ENCODE data around the gene ERC1. TPM values are rescaled to one million over a fixed set of nuclear protein-coding genes. Genes with fewer than 3 reads are reported as not detected.
"Not testable (repeated sequence)": the region's sequence is repeated elsewhere in the genome, so short reads cannot be mapped to it uniquely, and the experiment has no call there.

The ERC1 gene
- total RNA-seq, 1 donor from 2014 or later: 43.0 TPM

DNA sequence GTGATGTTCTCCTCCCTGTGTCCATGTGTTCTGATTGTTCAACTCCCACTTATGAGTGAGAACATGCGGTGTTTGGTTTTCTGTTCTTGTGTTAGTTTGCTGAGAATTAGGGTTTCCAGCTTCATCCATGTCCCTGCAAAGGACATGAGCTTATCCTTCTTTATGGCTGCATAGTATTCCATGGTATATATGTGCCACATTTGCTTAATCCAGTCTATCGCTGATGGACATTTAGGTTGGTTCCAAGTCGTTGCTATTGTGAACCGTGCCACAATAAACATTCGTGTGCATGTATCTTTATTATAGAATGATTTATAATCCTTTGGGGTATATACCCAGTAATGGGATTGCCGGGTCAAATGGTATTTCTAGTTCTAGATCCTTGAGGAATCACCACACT lies 264.1 kb downstream of the ERC1 start:
- intact Hi-C loops (cut with micrococcal nuclease); ATAC-seq; DNase-seq: not testable (repeated sequence)

DNA sequence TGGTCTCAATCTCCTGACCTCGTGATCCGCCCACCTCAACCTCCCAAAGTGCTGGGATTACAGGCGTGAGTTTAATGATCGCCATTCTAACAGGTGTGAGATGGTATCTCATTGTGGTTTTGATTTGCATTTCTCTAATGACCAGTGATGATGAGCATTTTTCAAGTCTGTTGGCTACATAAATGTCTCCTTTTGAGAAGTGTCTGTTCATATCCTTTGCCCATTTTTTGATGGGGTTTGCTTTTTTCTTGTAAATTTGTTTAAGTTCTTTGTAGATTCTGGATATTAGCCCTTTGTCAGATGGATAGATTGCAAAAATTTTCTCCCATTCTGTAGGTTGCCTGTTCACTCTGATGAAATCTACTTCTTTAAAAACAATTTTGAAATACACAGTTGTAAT lies 264.8 kb downstream of the ERC1 start:
- intact Hi-C loops (cut with micrococcal nuclease); DNase-seq; ATAC-seq: not testable (repeated sequence)

DNA sequence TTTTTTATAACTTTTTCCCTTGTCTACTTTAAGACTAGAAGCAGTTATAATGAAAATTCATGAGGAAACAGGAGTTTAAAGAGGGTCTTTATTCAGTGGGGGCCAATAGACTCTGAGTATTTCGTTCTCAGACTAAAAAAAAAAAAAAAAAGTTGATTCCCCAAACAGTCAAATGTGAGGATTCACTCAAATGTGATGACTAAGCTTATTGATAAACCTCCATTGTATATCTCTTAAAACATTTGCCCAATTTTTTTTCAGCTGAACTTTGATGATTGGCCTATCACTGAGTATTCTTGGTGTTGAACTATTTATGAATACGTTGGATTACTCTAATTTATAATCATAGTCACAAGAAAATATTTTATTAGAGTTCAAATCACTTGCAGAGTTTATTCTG lies 265.3 kb downstream of the ERC1 start:
- intact Hi-C loops (cut with micrococcal nuclease): no loop called here
- ATAC-seq (no peak), DNase-seq (no peak)

DNA sequence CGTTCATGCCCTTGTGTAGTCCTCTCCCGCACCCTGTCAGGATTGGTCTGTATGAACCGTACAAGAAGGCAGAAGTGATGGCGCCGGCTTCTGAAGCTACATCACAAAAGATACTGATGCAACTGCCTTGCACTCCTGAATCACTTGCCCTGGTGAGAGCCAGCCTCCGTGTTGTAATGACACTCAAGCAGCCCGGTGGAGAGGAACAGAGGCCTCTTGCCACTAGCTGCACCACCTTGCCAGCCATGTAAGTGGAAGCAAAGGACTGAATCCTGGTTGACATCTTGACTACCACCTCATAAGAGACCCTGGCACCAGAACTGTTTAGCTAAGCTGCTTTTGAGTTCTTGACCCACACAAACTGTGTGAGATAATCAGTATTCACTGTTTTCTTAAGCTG lies 266.0 kb downstream of the ERC1 start:
- intact Hi-C loops (cut with micrococcal nuclease): no loop called here
- ATAC-seq (no peak), DNase-seq (no peak)

DNA sequence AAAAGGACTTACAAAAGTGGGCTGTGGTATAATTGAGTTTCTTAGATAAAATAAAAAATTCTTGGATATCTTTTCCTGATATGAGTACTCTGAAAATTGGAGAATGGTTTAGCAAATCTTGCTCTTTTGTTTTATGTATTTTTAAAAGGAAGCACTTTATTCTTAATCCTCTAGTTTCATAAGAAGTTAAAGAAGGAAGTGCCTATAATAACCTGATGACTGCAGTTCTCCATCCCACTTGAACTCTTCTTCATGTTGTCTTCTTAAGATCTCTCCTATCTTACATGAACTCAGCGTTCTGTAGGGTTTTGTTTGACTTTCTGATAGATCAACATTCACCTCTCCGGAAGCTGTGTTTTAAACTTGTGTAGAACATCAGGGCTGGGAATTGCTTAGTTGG lies 271.0 kb downstream of the ERC1 start:
- DNase-seq (no peak), ATAC-seq (no peak)
- intact Hi-C loops (cut with micrococcal nuclease): no loop called here

DNA sequence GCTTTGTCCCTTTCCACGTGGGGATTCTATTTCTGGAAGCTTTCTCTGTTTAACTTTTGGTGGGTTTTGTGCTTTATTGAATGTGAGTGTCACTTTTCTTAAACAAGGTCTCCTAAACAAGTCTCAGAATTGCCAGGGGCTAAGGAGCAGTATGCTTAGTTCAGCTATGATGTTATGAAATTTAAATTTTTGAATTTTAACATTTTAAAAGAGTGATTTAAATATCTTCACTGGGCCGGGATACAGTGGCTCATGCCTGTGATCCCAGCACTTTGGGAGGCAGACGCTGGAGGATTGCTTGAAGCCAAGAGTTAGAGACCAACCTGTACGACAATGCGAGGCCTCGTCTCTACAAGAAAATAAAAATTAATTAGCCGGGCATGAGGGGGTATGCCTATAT lies 276.2 kb downstream of the ERC1 start:
- intact Hi-C loops (cut with micrococcal nuclease): no loop called here
- no peak for DNase-seq
- ATAC-seq: no peak

DNA sequence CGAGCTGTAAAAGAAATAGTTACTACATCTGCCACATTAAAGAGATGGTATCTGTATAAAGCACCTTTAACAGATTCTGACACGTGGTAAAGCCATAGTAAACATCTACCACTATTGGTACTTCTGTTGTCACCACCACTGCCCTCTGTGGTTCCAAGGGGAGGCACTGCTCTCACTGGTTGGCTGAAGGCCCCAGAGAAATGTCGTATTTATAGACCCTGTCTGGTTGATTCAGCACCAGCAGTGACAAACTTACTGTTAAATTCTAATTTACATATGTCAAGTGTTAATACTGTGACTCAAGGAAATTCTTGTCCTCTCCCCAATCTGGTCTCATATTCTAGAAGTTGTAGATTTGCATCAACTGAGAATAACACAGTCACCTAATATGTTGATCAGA lies 281.1 kb downstream of the ERC1 start:
- DNase-seq (no peak), ATAC-seq (peak; percentile 32)
- intact Hi-C loops (cut with micrococcal nuclease): no loop called here

DNA sequence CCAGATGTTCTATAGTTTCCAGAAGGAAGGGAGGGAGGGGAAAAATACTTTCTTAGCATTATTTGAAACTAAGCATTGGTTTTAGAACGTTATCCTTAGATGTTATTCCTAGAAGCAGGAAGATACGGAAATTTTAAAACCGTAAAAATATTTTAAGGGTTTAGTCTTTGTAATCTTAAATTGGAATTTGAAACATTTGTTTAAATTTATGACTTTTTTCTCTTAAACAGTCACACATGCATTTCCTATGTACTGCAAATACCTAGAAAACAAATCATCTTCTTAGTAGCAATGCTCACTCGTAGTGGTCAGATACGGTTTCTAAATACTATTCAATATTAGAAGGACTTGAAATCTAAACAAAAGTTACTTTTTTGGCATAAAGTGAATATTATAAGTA lies 282.0 kb downstream of the ERC1 start:
- intact Hi-C loops (cut with micrococcal nuclease): no loop called here
- ATAC-seq: no peak
- no peak for DNase-seq

DNA sequence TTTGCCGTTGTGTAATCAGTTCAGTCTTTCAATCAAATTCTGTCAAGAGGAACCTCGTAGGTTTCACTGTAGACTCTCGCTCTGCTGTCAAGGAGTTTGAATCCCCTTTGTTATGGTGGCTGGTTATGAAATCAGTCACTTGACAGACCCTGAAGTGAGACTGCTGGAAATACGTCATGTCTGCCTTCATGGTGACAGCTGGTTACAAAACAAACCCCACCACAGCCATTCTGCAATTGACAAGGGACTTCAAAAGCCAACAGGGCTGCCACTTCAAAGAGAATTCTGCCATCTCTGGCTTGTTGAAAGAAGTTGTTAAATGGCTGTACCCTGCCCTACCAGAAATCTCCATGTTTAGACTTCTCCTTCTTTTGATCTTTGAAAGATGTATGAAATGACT lies 286.9 kb downstream of the ERC1 start:
- ATAC-seq (no peak), DNase-seq (no peak)
- intact Hi-C loops (cut with micrococcal nuclease): no loop called here

DNA sequence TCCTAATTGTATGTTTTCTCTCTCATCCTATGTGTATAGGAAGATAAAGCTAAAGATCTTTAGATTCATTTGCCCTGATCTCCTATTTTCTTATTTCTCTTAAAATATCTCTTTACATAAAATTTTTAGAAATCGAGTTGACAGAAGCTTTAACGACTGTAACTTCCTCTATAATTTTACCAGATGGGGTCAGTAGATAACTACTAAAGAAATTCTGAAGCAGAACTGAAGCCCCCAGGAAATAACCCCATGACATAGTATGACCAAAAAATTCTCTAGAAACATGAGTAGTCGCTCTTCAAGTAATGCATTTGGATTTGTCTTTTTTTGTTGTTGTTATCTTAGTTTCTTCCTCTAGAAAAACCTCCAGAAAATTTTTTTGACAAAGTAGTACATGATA lies 288.0 kb downstream of the ERC1 start:
- DNase-seq: no peak
- intact Hi-C loops (cut with micrococcal nuclease): no loop called here
- ATAC-seq: no peak

DNA sequence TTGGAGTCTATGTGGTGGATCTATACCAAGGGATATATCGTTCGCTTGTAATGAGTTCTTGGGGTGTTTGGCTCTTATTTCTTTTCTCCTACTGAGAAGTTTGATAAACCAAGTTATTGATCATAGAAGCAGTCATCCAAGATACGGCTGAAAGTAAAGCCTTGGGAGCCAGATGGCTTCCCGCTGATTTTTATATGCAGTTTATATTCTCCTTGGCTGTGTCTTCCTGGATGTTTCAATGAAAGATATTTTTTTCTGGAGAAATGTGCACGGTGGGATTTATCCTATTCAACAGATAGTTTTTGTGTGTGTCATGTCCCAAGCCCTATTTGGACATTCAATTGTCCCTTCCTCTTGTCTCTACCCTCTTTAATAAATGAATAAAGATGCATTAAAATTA lies 289.0 kb downstream of the ERC1 start:
- ATAC-seq: no peak
- intact Hi-C loops (cut with micrococcal nuclease): no loop called here
- no peak for DNase-seq

DNA sequence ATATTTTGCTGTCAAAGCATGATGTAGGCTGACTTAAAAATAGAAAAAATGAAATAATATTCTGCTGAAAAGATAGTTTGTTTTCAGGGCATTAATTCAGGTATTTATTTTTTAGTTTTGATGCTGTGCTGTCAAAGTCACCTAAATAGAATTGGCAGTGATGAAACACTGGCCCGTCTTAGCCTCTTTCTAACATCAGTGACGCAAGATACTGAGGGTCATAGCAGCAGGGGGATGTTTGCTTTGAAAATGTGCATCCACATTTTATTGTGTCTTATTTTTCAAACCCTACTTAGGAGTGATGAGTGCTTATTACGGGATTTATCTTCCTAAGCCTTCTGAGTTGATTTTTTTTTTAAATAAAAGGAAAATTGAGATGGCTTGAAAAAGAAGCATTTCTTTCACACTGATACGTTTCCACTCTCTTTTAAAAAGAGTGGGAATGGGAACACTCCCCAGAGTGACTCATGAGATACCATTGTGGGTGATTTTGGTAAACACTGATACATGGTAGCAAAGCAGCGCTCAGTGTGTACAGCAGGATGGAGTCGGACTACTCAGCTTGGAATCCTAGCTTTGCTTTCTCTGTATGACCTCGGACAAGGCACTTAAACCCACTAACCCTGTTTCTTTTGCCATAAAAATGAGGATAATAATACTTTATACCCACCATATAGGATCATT lies 290.8 kb downstream of the ERC1 start:
- intact Hi-C loops (cut with micrococcal nuclease): no loop called here
- ATAC-seq (peak; percentile 79), DNase-seq (no peak)

DNA sequence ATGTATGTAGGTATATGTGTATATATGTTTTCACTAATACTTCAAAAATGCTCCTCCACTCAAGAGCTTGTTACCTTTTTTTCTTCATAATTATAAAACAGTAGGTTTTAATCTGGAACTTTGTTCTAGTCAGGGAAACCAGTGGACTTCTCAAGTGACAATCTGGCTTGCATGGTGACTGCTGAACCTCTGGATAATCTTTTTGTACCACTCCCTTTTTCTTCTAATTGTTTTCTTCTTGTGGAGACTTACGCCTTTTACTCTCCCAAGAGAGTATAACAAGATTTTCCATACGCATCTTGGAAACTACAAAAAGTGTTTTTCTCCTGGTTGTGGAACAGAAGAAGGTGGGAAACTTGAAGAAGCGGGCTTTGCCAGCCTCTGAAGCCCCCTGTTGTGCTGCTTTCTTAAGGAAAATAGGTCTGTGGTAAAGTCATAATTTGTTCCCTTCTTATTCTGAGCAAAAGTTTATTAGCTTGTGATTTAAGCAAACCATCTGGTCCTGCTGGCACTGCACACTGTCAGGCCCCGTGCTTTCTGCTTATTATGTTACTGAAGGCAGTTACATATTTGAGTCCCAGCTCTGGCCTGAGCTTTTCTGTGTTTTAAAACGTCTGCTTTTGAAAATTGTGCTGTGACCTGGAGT lies 291.8 kb downstream of the ERC1 start:
- DNase-seq: peak; percentile 66
- peak; percentile 90 for ATAC-seq
- intact Hi-C loops (cut with micrococcal nuclease): no loop called here

DNA sequence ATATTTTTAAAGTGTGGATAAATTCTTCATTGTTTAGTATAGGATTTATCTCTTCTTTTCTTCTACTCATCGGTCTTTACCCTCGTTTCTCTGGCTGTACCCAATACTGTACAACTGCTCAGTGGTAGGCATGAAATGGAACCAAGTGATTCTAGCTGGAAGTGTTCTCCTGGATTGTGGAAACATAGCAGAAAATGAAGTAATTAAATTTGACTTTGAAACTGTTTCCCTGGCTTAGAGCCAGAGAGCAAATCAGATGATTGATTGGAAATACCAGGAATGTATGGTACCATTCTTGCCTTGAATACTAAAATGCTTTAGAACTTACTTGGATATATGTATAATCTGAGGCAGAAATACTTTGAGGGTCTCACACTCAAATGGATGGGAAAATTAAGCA lies 292.3 kb downstream of the ERC1 start:
- intact Hi-C loops (cut with micrococcal nuclease): no loop called here
- peak; percentile 32 for ATAC-seq
- no peak for DNase-seq

DNA sequence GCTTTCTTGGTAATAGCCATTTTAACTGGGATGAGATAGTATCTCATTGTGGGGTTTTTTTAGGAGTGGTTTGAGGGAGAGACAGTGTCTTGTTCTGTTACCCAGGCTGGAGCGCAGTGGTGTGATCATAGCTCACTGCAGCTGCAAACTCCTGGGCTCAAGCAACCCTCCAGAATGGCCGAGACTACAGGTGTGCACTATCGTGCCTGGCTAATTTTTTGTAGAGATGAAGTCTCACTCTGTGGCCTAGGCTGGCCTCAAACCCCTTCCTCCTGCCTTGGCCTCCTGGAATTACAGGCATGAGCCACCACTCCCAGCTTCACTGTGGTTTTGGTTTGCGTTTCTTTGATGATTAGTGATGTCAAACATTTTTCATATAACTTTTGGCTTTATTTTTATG lies 293.6 kb downstream of the ERC1 start:
- no peak for DNase-seq
- intact Hi-C loops (cut with micrococcal nuclease): no loop called here
- no peak for ATAC-seq

DNA sequence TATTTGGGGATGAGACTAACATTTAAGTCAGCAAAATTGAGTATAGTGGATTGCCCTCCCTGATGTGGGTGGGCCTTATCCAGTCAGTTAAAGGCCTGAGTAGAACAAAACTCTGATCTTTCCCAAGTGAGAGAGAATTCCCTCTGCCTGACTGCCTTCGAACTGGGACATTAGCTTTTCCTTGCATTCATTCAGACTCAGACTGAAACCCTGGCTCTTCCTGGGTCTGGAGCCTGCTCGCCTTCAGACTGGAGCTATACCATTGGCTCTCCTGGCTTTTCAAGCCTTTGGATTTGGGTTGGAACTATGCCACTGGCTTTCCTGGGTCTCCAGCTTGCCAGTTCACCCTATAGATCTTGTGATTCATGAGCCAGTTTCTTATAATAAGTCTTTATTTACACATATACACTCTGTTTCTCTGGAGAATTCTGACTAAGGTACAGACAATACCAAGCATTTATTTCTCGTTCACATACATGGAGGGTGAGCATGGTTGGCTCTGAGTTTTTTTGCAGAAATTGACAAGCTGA lies 296.5 kb downstream of the ERC1 start:
- intact Hi-C loops (cut with micrococcal nuclease): no loop called here
- no peak for ATAC-seq
- no peak for DNase-seq

DNA sequence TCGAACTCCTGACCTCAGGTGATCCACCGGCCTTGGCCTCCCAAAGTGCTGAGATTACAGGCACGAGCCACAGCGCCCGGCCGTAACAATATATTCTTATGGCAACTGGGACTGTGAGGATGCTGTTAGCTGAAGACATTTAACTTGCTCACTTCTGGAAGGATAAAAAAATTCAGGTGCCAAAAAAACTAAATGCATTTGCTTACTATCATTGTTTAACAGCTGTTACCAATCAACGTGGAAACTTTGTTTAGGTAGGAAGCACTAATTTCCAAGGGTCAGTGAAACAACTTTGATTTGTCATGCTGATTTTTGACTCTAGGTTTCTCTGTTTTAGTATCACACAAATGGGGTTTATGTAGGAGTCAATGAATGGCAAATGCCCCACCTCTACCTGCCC lies 297.3 kb downstream of the ERC1 start:
- intact Hi-C loops (cut with micrococcal nuclease): no loop called here
- ATAC-seq (no peak), DNase-seq (no peak)

DNA sequence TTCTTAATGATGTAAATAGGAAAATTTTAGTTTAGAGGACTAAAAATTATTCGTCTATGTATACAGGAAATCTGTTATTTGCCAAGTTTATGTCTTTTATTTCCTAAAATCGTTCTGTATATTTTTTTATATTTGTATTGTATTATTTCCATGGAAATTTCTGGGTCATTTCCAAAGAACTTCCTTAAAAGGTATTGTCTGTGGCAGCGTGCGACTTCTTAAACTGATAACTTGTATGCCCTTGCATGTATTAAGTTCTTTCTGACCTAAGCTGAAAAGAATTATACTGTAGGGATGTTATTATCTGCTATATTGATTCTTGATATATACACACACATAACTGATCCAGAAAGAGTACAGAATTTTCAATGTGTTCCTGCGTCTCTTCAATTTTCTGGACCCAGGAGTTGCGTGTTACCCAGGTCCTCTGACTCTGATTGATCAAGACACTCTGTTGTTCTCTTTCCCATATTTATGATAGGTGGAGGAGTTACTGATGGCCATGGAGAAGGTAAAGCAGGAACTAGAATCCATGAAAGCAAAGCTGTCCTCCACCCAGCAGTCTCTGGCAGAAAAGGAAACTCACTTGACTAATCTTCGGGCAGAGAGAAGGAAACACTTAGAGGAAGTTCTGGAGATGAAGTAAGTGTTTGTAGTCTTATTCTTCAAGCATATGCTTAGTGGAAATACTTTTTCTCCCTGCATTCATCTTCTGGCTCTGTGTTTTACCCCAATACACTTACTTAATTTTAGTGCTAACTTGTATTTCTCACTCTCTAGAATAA lies 298.5 kb downstream of the ERC1 start:
- ATAC-seq (peak; percentile 69), DNase-seq (no peak)
- intact Hi-C loops (cut with micrococcal nuclease): no loop called here

DNA sequence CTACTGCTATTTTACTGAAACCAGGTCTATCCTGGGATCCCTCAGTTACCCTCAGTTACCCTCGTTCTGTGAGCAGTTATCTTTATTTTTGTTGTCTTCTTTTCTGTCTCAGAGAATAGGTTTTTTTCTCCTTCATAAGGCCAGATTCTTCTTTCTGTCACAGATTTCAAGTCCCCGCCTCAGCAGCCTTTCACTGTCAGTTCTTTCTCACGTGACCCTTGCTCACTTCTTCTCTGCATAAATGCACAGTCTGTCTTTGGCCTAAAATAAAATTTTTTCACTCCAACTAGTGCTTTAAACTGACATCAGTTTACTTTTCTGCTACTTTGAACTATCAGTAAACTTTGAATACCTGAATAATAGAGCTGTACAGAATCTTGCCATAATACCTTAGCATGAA lies 299.7 kb downstream of the ERC1 start:
- DNase-seq (no peak), ATAC-seq (no peak)
- intact Hi-C loops (cut with micrococcal nuclease): no loop called here

DNA sequence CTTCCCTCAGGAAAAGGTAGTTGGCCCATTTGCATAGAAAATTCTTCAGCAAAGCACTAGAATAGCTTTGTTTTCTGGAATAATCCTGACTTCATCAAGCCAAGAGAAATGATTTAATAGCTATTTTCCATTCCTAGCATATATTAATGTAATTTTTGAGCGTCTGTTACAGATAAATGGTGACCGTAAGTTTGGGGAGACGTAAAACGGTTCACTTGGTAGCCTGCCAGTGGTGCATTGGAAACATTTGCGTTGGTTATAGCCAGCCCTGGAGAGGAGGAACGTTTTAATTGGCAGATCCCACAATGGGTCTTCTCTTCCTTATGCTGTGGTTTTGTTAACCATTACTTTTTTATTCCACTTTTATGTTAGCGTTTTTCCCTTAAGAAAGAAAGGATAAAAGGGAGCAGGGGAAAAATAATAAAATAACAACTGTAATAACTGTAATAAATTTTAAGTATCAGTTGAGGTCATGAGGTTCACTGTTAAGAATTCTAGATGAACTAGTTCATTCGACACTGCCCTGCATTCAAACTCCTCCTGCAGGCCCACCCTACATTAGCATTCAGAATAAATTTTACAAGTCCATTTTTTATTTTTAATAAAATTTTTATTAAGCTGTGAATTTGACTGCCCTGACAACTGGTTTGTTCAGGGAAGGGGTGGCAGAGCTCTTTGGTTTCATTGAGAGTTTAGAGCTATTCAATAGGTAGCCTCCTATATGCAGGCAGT lies 300.7 kb downstream of the ERC1 start:
- ATAC-seq (no peak), DNase-seq (no peak)
- intact Hi-C loops (cut with micrococcal nuclease): no loop called here
